GM20431 (cell line): ENCODE measurements around the gene PRKCZ.

Source experiments
- in situ Hi-C: fragments of 300-500 bp; cut with MseI, MboI; formaldehyde crosslinking; loops from one replicate; pipeline ENCODE4 v1.15.0; 2020; ENCODE audit warnings: low sequenced_read_pairs; ENCODE audit not compliant: unreplicated experiment

PRKCZ gene

DNA sequence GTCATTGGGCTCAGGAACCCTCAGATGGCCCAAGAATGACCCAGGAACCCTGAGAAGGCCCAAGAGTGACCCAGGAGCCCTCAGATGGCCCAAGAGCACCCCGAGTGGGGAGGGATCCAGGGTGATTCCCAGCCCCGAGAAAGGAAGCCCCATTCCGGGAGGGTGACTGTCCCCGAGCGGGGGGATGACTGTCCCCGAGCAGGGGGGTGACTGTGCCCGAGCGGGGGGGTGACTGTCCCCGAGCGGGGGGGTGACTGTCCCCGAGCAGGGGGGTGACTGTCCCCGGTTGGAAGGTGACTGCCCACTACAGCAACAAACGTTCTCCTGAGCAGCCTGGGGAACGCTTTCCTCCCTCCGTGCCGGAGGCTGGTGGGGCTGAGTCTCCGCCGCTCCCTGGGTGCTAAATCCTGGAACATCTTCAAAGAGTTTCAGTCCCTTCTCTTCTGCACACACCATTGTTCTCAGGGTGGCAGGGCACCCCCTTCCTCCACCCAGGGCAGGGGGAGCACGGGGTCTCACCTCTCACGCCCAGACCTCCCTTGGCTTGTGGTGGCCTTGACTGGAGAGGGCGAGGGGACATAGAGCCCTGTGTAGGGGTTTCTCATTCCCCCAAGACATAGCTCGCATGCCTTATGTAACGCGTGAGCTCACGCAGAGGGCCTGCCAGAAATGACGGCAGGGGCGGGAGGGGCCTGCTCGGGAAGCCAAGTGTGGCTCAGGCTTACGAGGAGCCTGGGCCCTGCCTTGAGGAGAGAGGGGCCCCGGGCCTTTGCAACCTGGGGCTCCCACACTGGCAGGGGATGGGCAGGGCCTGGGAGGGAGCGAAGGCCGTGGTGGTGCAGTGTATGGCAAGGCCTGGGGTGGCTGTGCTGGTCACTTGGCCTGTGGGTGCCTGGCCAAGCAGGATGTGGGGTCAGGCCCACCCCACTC lies 163.6 kb downstream of the PRKCZ start:
- in situ Hi-C loops = no loop called here

DNA sequence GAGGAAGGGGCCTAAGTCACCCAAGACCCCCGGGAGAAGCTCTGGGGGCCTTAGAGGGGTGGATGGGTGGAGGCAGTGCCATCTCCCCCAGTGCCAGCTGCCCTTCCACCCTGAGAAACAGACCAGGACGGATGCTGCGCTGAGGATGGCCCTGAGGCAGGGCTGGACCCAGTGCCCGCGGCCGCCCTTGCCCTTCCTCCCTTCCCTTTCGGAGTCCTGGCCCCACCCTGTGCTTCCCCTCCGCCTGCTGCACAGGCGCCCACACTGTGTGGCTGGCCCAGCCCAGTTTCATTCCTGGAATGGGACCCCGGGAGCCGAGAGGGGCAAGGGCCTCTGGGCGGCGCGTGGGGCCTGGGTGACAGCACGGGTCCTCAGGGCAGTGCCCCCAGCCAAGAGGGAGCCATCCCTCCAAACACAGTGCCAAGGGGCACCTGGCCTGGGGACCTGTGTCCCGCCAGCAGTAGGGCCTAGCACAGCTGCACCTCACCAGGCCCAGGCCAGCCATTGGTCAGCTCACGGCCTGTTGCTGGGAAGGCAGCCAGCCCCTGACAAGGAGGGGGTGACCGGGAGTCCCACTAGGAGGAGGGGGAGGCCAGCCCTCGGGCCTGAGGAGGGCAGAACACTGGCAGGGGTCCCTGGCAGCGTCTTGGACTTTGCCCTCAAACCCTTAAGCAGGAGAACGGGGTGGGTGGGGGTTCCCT lies 164.5 kb downstream of the PRKCZ start:
- in situ Hi-C loops = no loop called here

DNA sequence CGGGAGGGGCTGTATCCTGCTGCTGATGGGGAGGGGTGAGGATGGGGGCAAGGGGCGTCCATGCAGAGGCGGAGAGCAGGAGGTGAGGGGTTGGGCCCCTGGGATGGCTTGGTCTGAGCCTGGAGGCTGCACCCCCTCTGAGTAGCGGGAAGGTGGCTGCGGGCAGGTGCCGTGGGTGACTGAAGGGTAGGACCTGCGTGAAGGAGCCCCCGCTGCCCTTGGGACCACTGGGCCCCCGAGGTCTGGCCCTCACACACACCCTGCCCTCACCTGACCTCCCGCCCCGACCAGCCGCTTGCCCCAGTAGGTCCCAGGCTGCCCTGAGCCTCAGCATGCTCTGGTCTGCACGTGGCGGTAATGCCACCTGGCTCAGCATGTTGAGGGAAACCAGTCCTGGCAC lies 165.1 kb downstream of the PRKCZ start:
- in situ Hi-C loops = no loop called here

DNA sequence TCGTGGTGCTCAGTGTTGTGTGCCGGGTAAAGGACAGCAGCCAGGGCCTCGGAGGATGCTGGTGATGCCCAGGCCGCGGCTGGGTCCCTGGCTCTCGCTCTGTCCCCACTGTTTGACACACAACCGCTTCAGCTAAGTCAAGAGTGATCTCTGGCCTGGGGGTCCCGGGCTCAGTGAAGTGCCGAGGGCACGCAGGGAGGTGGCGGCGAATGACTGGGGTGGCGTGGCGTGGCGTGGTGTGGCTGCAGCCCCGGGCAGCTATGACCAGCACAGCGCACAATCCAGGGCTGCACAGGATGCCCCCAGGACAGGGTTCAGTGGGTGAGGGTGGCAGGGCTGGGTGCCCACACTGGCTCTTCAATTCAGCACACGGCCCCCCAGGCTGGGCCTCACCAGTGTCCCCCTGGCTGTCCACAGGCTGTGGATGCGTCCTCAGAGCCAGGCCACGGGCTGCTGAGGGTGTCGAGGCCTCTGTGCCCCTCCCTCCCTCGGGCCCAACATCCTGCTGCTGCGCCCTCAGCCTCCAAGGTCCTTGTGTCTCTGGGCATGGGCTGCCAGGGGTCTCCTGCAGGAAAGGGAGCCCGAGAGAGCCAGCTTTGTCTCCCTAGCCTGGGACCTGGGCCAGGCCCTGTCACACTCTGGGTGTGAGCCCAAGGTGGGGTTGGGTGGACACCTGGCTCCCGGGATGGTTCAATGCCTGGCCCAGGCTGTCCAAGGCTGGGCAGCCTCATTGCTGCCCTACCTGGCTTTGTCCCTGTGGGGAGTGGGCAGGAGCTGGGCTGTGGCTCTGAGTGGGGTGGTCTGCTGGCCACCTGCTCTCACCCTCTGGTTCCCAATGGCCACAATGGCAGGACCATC lies 165.9 kb downstream of the PRKCZ start:
- in situ Hi-C loops = no loop called here

DNA sequence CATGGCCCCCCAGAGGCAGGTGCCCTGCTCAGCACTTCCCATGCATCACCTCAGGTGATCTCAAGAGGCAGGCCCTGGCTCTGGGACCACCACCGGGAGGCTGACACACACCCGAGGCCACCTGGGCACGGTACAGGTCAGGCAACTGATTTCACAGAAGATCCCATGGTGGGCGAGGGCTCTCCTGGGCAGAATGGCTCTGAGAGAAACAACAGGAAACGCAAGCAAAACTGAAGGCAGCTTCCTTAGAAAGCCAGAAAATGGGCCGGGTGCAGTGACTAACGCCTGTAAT lies 166.5 kb downstream of the PRKCZ start:
- in situ Hi-C loops = no loop called here

- in situ Hi-C loops = no loop called here
These were observed 171.1 kb downstream of the PRKCZ start for GRCh38 chr1:2221271-2221670.

GRCh38 chr1:2224170-2224584 lies 174.0 kb downstream of the PRKCZ start:
- in situ Hi-C loops = no loop called here

DNA sequence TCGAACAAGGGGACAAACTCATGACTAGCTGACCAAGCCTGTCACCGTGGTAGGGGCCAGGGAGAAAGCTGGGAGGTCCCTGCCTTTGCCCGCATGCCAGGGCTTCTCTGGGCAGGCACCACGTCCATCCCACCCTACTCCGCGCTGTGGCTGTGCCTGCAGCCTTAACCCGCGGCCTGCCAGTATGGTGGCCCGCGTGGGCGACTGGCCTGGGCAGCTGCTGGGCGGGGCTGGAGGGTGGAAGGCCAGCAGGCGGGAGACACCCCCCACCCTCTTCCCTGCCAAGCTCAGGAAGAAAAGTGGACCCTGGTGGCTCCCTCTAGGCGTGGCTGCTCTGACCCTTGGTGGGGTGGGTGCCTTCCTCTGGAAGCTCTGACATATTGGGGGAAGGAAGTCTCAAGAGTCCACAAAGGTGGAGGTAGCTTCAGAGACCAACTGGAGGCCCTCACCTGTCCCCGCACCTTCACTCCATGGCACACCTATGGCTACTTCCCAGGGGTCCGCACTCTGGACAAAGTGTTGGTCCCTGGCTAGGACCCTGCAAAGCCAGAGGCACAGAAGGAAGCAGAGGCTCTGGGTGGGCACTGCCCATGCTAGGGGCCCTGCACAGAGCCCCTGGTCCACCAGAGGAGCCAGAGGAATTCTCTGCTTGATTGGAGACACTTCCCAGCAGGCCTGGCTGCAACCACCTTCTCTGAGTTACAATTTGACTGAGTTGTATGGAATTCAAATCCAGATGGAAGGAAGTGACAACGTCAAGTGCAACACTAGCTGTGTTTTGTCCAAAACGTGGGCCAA lies 174.6 kb downstream of the PRKCZ start:
- in situ Hi-C loops = no loop called here

DNA sequence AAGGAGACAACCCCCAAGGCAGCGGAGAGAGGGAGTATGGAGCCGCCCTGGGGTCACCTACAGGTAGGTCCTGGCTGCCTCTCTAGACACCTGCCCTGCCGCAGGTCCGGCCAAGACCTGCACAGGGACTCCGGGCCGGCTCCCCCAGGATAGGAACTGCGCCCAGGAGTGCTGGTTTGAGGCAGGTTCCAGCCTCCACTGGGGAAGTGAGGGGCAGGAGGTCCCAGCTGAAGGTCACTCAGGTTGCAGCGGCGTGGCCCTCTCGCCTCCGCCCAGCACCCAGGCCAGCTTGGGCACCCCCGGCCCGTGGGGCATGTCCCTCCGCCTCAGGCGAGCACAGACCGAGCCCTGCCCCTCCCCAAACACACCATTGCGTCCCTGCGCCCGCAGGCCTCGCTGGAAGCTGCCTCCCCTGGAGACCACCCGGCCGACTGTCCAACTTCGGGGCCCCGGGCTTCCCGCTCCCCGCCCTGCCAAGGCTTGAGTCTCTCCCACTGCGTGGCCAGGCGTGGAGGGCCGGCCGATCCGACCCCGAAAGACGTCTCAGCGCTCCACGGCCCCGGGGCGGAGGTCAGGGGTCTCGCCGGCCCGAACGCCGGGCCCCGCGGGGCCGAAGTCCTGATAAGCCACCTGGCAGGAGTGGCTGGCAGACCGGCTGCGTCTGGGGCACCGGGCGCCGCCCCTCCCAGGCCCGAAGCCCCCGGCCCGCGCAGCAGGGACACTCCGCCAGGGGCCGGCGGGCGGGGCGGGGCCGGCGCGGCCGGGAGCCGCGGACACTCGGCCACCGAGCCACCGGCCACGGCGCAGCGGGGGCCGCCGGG lies 176.5 kb downstream of the PRKCZ start:
- in situ Hi-C loops = no loop called here

- in situ Hi-C loops = no loop called here
These were observed 177.3 kb downstream of the PRKCZ start for GRCh38 chr1:2227346-2228156.

DNA sequence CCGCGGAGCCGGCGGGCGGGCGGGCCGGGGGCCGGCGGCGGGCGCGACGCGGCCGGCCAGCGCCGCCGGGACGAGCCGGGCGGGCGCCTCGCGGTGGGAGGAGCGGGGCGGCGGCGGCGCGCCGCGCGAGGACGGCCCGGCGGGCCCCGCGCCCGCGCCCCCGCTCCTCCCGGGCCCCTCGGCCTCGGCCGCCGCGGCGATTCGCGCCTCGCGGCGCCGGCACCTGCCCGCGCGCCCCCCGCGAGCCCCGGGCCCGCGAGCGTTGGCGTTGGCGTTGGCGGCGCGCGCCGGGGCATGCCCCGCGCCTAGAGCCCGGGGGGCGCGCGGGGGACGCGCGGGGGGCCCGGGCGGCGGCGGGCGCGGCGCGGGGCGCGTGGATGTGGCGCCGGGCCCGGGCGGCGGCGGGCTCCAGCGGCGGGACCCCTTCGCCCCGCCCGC lies 178.0 kb downstream of the PRKCZ start, which contains the start of gene SKI:
TSS of gene SKI (plus strand) at position 163 of the 438 bp plus-strand sequence. CDS start 448 bp downstream, outside the sequence.
- in situ Hi-C loops = no loop called here

GRCh38 chr1:2228694-2229036 lies 178.5 kb downstream of the PRKCZ start:
- in situ Hi-C loops = no loop called here

DNA sequence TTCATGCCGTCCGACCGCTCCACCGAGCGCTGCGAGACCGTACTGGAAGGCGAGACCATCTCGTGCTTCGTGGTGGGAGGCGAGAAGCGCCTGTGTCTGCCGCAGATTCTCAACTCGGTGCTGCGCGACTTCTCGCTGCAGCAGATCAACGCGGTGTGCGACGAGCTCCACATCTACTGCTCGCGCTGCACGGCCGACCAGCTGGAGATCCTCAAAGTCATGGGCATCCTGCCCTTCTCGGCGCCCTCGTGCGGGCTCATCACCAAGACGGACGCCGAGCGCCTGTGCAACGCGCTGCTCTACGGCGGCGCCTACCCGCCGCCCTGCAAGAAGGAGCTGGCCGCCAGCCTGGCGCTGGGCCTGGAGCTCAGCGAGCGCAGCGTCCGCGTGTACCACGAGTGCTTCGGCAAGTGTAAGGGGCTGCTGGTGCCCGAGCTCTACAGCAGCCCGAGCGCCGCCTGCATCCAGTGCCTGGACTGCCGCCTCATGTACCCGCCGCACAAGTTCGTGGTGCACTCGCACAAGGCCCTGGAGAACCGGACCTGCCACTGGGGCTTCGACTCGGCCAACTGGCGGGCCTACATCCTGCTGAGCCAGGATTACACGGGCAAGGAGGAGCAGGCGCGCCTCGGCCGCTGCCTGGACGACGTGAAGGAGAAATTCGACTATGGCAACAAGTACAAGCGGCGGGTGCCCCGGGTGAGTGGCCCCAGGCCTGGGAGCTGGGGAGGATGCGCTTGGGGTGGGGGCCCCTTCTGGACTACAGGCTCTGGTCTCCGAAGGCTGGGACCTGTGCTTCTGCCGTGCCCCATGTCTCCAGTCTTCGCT lies 179.0 kb downstream of the PRKCZ start:
- in situ Hi-C loops = no loop called here

DNA sequence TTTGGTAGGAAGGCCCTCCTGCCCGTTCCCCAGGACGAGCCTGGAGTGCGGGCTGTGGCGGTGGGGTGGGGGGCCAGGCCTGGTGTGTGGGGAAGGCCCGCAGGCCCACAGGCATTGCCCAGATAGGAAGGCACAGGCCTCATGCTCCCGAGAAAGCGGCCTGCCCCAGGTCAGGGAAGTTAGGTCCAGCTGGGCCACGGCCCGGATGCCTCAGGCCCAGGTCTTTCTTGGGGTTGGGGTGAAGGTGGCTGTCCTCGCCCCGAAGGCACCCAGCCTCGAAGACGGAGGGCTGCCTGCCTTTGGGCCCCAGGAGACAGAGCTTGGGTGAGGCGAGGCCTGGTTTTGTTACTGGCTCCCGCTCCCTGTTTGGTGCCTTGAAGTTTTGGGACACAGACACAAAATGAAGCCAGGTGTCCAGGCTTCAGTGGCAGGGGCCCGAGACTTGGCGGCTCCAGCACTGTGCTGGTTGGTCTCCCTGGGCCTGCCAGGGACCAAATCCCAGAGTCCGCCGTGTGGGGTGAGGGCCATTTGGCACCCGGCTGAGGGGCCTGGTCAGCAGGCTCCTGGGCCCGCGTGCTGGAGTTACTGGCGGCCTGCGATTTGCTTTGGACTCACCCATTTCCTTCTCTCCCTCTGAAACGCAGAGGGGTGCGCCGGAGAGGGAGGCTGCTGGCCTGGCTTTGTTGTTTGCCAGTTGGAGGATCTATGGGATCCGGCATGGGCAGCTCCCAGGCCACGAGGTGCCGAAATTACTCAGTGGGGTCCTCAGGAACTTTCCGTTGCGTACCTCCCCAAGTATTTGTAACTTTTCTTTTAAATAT lies 179.9 kb downstream of the PRKCZ start:
- in situ Hi-C loops = no loop called here

- in situ Hi-C loops = no loop called here
These were observed 180.7 kb downstream of the PRKCZ start for GRCh38 chr1:2230781-2231531.
